Measurements from ENCODE around the gene EN2. TPM values are rescaled to one million over a fixed set of nuclear protein-coding genes. Genes with fewer than 3 reads are reported as not detected.

Gene EN2
- total RNA-seq, 1 experiment from 2014 or later: not detected

- Mint-ChIP-seq H3K27me3 (ENCODE audit: insufficient read depth, unreplicated experiment) (peaks cover 71% of the 10 kb centered on the region), H3K4me1 (ENCODE audit: insufficient read depth, unreplicated experiment) (no peaks in the 10 kb centered on the region), H3K36me3 (ENCODE audit: insufficient read depth, unreplicated experiment) (no peaks in the 10 kb centered on the region), H3K9me3 (ENCODE audit: unreplicated experiment) (no peaks in the 10 kb centered on the region), H3K4me3 (ENCODE audit: unreplicated experiment) (no peak overlapping the region), H3K27ac (ENCODE audit: low read depth, unreplicated experiment) (no peak overlapping the region)
- POLR2A ChIA-PET: no interaction called here
- no TSS peak for BruUV-seq (replicated peaks)
- CTCF ChIA-PET: interaction anchor here (0.7 to 1.3 kb wide), 2 partner anchors 10 to 50 kb away, joined by 3 to 4 read pairs; no protein-coding TSS in a partner anchor
- intact Hi-C loops (cut with micrococcal nuclease): no loop called here
- TF ChIP-seq CTCF (IDR thresholded peaks at IDR 0.05; ENCODE audit: unreplicated experiment): no peak
- DNase-seq (ENCODE audit: unreplicated experiment): no peak
Observed at GRCh38 chr7:155455776-155456737, 1.9 kb upstream of the EN2 start.

GRCh38 chr7:155456738-155457543 lies 988 bp upstream of the EN2 start:
- Mint-ChIP-seq H3K27me3 (ENCODE audit: insufficient read depth, unreplicated experiment) (peaks cover 62% of the 10 kb centered on the region), H3K36me3 (ENCODE audit: insufficient read depth, unreplicated experiment) (no peaks in the 10 kb centered on the region), H3K27ac (ENCODE audit: low read depth, unreplicated experiment) (no peak overlapping the region), H3K4me3 (ENCODE audit: unreplicated experiment) (no peak overlapping the region), H3K9me3 (ENCODE audit: unreplicated experiment) (no peaks in the 10 kb centered on the region), H3K4me1 (ENCODE audit: insufficient read depth, unreplicated experiment) (no peaks in the 10 kb centered on the region)
- ChIA-PET POLR2A (no interaction called here), CTCF (interaction anchor here (0.5 to 1.3 kb wide), 3 partner anchors 11 to 49 kb away, joined by 3 to 4 read pairs (median 3); no protein-coding TSS in a partner anchor)
- no TSS peak for BruUV-seq (replicated peaks)
- intact Hi-C loops (cut with micrococcal nuclease): no loop called here
- no peak for DNase-seq (ENCODE audit: unreplicated experiment)
- TF ChIP-seq CTCF (IDR thresholded peaks at IDR 0.05; ENCODE audit: unreplicated experiment): no peak

GRCh38 chr7:155457544-155458110 lies 302 bp upstream of the EN2 start:
- TF ChIP-seq CTCF (IDR thresholded peaks at IDR 0.05; ENCODE audit: unreplicated experiment): no peak
- Mint-ChIP-seq H3K27ac (ENCODE audit: low read depth, unreplicated experiment) (no peak overlapping the region), H3K4me1 (ENCODE audit: insufficient read depth, unreplicated experiment) (no peaks in the 10 kb centered on the region), H3K36me3 (ENCODE audit: insufficient read depth, unreplicated experiment) (no peaks in the 10 kb centered on the region), H3K9me3 (ENCODE audit: unreplicated experiment) (no peaks in the 10 kb centered on the region), H3K4me3 (ENCODE audit: unreplicated experiment) (no peak overlapping the region), H3K27me3 (ENCODE audit: insufficient read depth, unreplicated experiment) (peaks cover 55% of the 10 kb centered on the region)
- BruUV-seq (replicated peaks): no TSS peak
- DNase-seq (ENCODE audit: unreplicated experiment): no peak
- ChIA-PET CTCF (interaction anchor here (0.5 kb wide), 1 partner anchor 45 kb away, joined by 3 read pairs; no protein-coding TSS in a partner anchor), POLR2A (no interaction called here)
- intact Hi-C loops (cut with micrococcal nuclease): no loop called here
